Measurements from ENCODE around the gene ARHGAP31.
"Not testable (repeated sequence)": the region's sequence is repeated elsewhere in the genome, so short reads cannot be mapped to it uniquely, and the experiment has no call there.

Gene ARHGAP31

GRCh38 chr3:119350114-119350513 lies 55.9 kb downstream of the ARHGAP31 start:
- no peak for DNase-seq (ENCODE audit: low spot score)

- DNase-seq (ENCODE audit: low spot score) = no peak
Observed at GRCh38 chr3:119351581-119351980, 57.4 kb downstream of the ARHGAP31 start.

- no peak for DNase-seq (ENCODE audit: low spot score)
Observed at GRCh38 chr3:119352034-119352609, 57.9 kb downstream of the ARHGAP31 start.

- no peak for DNase-seq (ENCODE audit: low spot score)
Observed at GRCh38 chr3:119352863-119353527, 58.8 kb downstream of the ARHGAP31 start.

- DNase-seq (ENCODE audit: low spot score) = not testable (repeated sequence)
Observed at GRCh38 chr3:119355608-119356007, 61.4 kb downstream of the ARHGAP31 start.

- DNase-seq (ENCODE audit: low spot score) = no peak
Observed at GRCh38 chr3:119356646-119357045, 62.5 kb downstream of the ARHGAP31 start.

GRCh38 chr3:119357190-119357589 lies 63.0 kb downstream of the ARHGAP31 start:
- no peak for DNase-seq (ENCODE audit: low spot score)

GRCh38 chr3:119359476-119360326 lies 65.5 kb downstream of the ARHGAP31 start:
- DNase-seq (ENCODE audit: low spot score) = no peak

GRCh38 chr3:119360736-119361462 lies 66.7 kb downstream of the ARHGAP31 start:
- no peak for DNase-seq (ENCODE audit: low spot score)

- no peak for DNase-seq (ENCODE audit: low spot score)
Observed at GRCh38 chr3:119362010-119362409, 67.8 kb downstream of the ARHGAP31 start.

GRCh38 chr3:119362940-119363725 lies 69.0 kb downstream of the ARHGAP31 start:
- DNase-seq (ENCODE audit: low spot score) = no peak

GRCh38 chr3:119364401-119364800 lies 70.2 kb downstream of the ARHGAP31 start:
- DNase-seq (ENCODE audit: low spot score) = no peak

- DNase-seq (ENCODE audit: low spot score) = no peak
Observed at GRCh38 chr3:119365418-119365817, 71.2 kb downstream of the ARHGAP31 start.

GRCh38 chr3:119367000-119367399 lies 72.8 kb downstream of the ARHGAP31 start:
- no peak for DNase-seq (ENCODE audit: low spot score)

- no peak for DNase-seq (ENCODE audit: low spot score)
Observed at GRCh38 chr3:119368298-119368697, 74.1 kb downstream of the ARHGAP31 start.

GRCh38 chr3:119371786-119372185 lies 77.6 kb downstream of the ARHGAP31 start:
- not testable (repeated sequence) for DNase-seq (ENCODE audit: low spot score)

- no peak for DNase-seq (ENCODE audit: low spot score)
Observed at GRCh38 chr3:119375106-119375505, 80.9 kb downstream of the ARHGAP31 start.

GRCh38 chr3:119375510-119375909 lies 81.3 kb downstream of the ARHGAP31 start:
- DNase-seq (ENCODE audit: low spot score) = no peak

GRCh38 chr3:119376758-119377157 lies 82.6 kb downstream of the ARHGAP31 start:
- no peak for DNase-seq (ENCODE audit: low spot score)

- DNase-seq (ENCODE audit: low spot score) = no peak
Observed at GRCh38 chr3:119378259-119378803, 84.1 kb downstream of the ARHGAP31 start.

GRCh38 chr3:119380697-119381096 lies 86.5 kb downstream of the ARHGAP31 start:
- no peak for DNase-seq (ENCODE audit: low spot score)

All from Ammon's horn (tissue), 1 donor.